ENCODE measurements around the gene DCANP1.

DNA sequence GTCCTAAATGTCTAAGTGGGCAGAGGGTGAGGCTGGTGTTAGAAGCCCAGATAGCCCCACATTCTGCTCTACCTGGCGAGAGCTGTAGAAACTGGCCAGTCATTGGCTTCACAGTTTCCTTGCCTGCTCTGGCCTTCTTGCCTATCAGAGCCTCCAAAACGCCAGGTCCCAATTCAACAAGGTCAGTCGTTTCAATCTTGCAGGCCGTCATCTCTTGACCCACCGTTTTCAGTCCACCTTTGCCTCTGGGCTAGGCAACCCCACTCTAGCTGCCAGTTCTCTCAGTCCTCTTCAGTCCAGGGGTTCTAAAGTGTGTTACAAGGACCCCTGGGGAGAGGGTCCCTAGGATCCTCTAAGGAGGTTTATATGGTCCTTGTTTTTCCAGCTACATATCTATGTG lies 25.0 kb upstream of the DCANP1 start:
- TF ChIP-seq, protein P1, sequence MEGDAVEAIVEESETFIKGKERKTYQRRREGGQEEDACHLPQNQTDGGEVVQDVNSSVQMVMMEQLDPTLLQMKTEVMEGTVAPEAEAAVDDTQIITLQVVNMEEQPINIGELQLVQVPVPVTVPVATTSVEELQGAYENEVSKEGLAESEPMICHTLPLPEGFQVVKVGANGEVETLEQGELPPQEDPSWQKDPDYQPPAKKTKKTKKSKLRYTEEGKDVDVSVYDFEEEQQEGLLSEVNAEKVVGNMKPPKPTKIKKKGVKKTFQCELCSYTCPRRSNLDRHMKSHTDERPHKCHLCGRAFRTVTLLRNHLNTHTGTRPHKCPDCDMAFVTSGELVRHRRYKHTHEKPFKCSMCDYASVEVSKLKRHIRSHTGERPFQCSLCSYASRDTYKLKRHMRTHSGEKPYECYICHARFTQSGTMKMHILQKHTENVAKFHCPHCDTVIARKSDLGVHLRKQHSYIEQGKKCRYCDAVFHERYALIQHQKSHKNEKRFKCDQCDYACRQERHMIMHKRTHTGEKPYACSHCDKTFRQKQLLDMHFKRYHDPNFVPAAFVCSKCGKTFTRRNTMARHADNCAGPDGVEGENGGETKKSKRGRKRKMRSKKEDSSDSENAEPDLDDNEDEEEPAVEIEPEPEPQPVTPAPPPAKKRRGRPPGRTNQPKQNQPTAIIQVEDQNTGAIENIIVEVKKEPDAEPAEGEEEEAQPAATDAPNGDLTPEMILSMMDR (IDR thresholded peaks at IDR 0.05): no peak
- TF ChIP-seq ELK1 (IDR thresholded peaks at IDR 0.05; ENCODE audit: low read depth, low read length) (no peak), JUNB (IDR thresholded peaks at IDR 0.05) (no peak), TP53 (CRISPR knock-in tag; IDR thresholded peaks at IDR 0.05) (no peak), RCOR1 (IDR thresholded peaks at IDR 0.05; ENCODE audit: low read depth, low read length) (no peak), CHD4 (IDR thresholded peaks at IDR 0.05; ENCODE audit: borderline replicate concordance) (no peak), CEBPB (IDR thresholded peaks at IDR 0.05) (no peak), POLR2A (IDR thresholded peaks at IDR 0.05; ENCODE audit: low read length) (no peak), RAD21 (conservative IDR thresholded peaks at IDR 0.05 in 1 of 2, IDR thresholded peaks at IDR 0.05 in 1 of 2) (no peak), CHD2 (IDR thresholded peaks at IDR 0.05; ENCODE audit: low read length, partially characterized antibody) (no peak)
